Immature natural killer cell (primary cell): ENCODE measurements around the gene CHMP4B. TPM values are rescaled to one million over a fixed set of nuclear protein-coding genes. Genes with fewer than 3 reads are reported as not detected.
"Not testable (repeated sequence)": the region's sequence is repeated elsewhere in the genome, so short reads cannot be mapped to it uniquely, and the experiment has no call there.

Experiments used
- DNase-seq, 3 donors: peaks; one replicate each; pipeline ENCODE4 v3.0.0; 2022; ENCODE audit warnings: mixed read lengths in 1 of 3
- H3K27ac Mint-ChIP-seq, 6 donors: one replicate each; pipeline ENCODE4 v1.8.0; 2020; ENCODE audit warnings: mixed read lengths in 6 of 6, mild to moderate bottlenecking in 5 of 6, inconsistent platforms in 4 of 6, moderate library complexity in 3 of 6
- H3K27me3 Mint-ChIP-seq, 3 donors: one replicate each; pipeline ENCODE4 v1.8.0; 2020 to 2021; ENCODE audit warnings: low read depth in 3 of 3, mild to moderate bottlenecking in 3 of 3, mixed read lengths in 3 of 3, moderate library complexity in 3 of 3, inconsistent platforms in 1 of 3
- H3K36me3 Mint-ChIP-seq, 3 donors: one replicate each; pipeline ENCODE4 v1.8.0; 2020; ENCODE audit warnings: mixed read lengths in 3 of 3, inconsistent platforms in 2 of 3, mild to moderate bottlenecking in 2 of 3
- H3K4me1 Mint-ChIP-seq, 2 donors: one replicate each; pipeline ENCODE4 v1.8.0; 2020; ENCODE audit warnings: inconsistent platforms in 2 of 2, mild to moderate bottlenecking in 2 of 2, mixed read lengths in 2 of 2, moderate library complexity in 1 of 2
- H3K4me3 Mint-ChIP-seq, 5 donors: one replicate each; pipeline ENCODE4 v1.8.0; 2020; ENCODE audit warnings: mild to moderate bottlenecking in 5 of 5, mixed read lengths in 5 of 5, inconsistent platforms in 3 of 5, moderate library complexity in 3 of 5
- H3K9me3 Mint-ChIP-seq, 6 donors: one replicate each; pipeline ENCODE4 v1.8.0; 2020; ENCODE audit warnings: mild to moderate bottlenecking in 6 of 6, mixed read lengths in 6 of 6, inconsistent platforms in 4 of 6, moderate library complexity in 3 of 6
- polyA plus RNA-seq, 3 donors: library from polyadenylated mRNA; unstranded; fragments of 300-500 nt; fragmentation: Illumina TruSeq; gene quantifications; one replicate each; pipeline ENCODE4 v1.2.3, GENCODE V29; 2021

CHMP4B gene
- polyA plus RNA-seq, 3 donors from 2014 or later, result 1.3 to 8.1 (median 3.7) TPM

GRCh38 chr20:33792598-33792989, 18.6 kb upstream of the CHMP4B start:
- H3K27ac Mint-ChIP-seq, H3K27me3 Mint-ChIP-seq, DNase-seq, H3K4me1 Mint-ChIP-seq, H3K4me3 Mint-ChIP-seq, H3K9me3 Mint-ChIP-seq: not testable (repeated sequence)
- H3K36me3 Mint-ChIP-seq, result peaks cover 5 to 11% (median 10%) of the 10 kb centered on the region in 3 donors

DNA sequence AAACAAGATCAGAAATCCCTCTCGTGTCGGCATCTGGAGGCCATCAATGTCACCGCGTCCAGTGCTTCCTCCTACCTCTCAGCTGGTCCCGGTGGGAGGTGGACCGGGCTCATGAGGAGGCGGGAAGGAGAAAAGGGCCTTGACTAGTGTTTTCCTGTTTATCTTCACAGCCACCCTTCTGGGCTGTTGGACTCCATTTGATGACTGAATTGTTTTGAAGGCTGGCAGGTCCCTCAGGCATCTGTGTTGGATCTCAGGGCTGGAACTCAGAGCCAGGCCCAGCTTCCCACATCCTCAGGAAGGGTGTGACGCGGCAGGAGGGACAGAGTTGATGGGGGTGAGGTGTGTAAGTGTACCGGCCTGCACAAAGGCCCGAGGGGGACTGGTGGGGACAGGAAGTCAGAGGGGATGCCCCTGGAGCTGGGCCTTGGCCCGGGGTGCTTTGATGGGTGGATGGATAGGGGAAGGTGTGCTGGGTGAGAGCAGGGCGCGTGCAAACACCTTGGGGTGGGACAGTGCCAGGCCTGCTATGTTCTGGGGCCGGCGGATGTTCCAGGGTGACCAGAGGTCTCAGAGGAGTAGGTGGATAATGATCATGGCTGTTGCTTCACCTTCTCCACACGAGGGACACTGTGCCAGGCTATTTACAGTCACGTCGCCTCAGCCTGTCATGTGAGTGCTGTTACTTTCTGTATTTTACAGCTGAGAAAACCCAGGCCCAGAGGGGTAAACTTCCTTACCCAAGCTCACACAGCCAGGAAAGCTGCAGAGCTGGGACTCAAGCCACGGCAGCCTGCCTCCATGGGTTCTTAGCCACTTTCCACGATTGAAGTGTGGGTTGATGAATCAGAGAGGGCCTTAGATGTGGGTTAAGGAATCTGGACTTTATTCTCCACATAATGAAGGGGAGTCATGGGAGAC, 17.9 kb upstream of the CHMP4B start:
- no peaks in the 10 kb centered on the region for H3K9me3 Mint-ChIP-seq
- H3K4me1 Mint-ChIP-seq, result peaks cover 0 to 2% of the 10 kb centered on the region in 2 donors
- H3K27ac Mint-ChIP-seq, result no peak overlapping the region
- H3K27me3 Mint-ChIP-seq, result peaks cover 0 to 2% (median 0%) of the 10 kb centered on the region in 3 donors
- H3K36me3 Mint-ChIP-seq, result peaks cover 5 to 11% (median 10%) of the 10 kb centered on the region in 3 donors
- no peak overlapping the region for H3K4me3 Mint-ChIP-seq
- DNase-seq, result no peak

DNA sequence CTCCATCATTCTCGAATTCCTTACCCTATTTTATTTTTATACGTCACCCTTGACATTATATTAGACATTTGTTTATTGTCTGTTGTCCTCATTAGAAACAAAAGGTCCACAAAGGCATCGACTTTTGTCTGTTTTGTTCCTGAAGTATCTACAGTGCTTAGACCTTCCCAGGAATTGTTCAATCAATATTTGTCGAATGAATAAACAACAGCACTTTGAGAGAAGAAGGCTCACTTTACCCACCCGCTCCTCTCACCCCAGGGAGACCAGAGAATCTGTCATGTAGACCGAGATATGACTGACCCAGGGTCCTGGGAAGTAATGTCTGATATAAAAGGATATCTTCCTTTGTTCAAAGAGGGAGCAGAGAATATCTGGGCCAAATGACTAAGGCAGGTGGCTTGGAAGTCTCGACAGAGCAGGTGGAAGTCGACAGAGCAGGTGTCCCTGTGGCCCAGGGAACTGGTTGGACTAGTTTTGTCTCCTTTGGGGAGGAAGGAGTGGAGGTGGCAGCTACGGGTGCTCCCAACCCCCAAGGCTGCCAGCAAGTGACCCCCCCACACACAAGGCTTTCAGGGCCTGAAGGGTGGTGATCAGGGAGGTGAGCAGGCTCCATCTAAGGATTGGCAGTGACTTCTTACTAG, 14.8 kb upstream of the CHMP4B start:
- Mint-ChIP-seq H3K9me3 (no peaks in the 10 kb centered on the region), H3K4me1 (no peaks in the 10 kb centered on the region), H3K4me3 (no peak overlapping the region), H3K27me3 (peaks cover 0 to 2% (median 0%) of the 10 kb centered on the region in 3 donors), H3K27ac (no peak overlapping the region), H3K36me3 (peaks cover 0 to 3% (median 0%) of the 10 kb centered on the region in 3 donors)
- no peak for DNase-seq

GRCh38 chr20:33796907-33797544, 14.1 kb upstream of the CHMP4B start:
- Mint-ChIP-seq H3K4me1 (no peaks in the 10 kb centered on the region), H3K4me3 (no peak overlapping the region), H3K9me3 (no peaks in the 10 kb centered on the region), H3K27me3 (peaks cover 0 to 2% (median 0%) of the 10 kb centered on the region in 3 donors), H3K36me3 (peaks cover 0 to 2% (median 0%) of the 10 kb centered on the region in 3 donors), H3K27ac (no peak overlapping the region)
- no peak for DNase-seq

- Mint-ChIP-seq H3K9me3 (no peaks in the 10 kb centered on the region), H3K4me1 (no peaks in the 10 kb centered on the region), H3K27me3 (no peaks in the 10 kb centered on the region), H3K4me3 (no peak overlapping the region), H3K36me3 (no peaks in the 10 kb centered on the region), H3K27ac (no peak overlapping the region)
- DNase-seq, result no peak
Measured at GRCh38 chr20:33798444-33798843, 12.7 kb upstream of the CHMP4B start.

GRCh38 chr20:33803921-33804337, 7.2 kb upstream of the CHMP4B start:
- H3K4me3 Mint-ChIP-seq, result no peak overlapping the region
- no peak overlapping the region for H3K27ac Mint-ChIP-seq
- H3K36me3 Mint-ChIP-seq, result no peaks in the 10 kb centered on the region
- H3K27me3 Mint-ChIP-seq, result peaks cover 0 to 1% (median 0%) of the 10 kb centered on the region in 3 donors
- DNase-seq, result no peak
- H3K4me1 Mint-ChIP-seq, result no peaks in the 10 kb centered on the region
- no peaks in the 10 kb centered on the region for H3K9me3 Mint-ChIP-seq

DNA sequence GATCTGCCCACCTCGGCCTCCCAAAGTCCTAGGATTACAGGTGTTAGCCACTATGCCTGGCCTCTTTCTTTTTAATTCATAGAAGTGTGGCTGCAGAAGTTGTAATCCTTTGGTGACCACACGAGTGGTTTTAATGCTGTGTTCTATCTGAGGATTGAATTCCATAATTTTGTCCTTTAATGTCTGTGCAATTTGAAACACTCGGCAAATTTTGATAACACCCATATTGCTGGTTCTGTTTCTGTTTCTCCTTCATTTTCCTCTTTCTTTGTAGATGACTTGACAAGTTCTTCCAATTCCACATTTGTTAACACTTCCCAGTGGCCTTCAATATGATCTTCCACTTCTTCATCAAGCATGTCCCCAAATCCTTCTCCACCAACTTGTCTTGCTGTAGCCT, 2.8 kb upstream of the CHMP4B start:
- no peak overlapping the region for H3K4me3 Mint-ChIP-seq
- no peaks in the 10 kb centered on the region for H3K9me3 Mint-ChIP-seq
- H3K27me3 Mint-ChIP-seq, result peaks cover 0 to 1% (median 1%) of the 10 kb centered on the region in 3 donors

GRCh38 chr20:33810259-33810658, 889 bp upstream of the CHMP4B start:
- H3K4me1 Mint-ChIP-seq, result peaks cover 36 to 41% of the 10 kb centered on the region in 2 donors
- H3K4me3 Mint-ChIP-seq, result peak overlapping the region in 1 of 5 donors; percentile 32
- DNase-seq, result no peak
- H3K27ac Mint-ChIP-seq, result peak overlapping the region in 1 of 6 donors; percentile 64
- no peaks in the 10 kb centered on the region for H3K9me3 Mint-ChIP-seq
- H3K27me3 Mint-ChIP-seq, result peaks cover 0 to 1% (median 0%) of the 10 kb centered on the region in 3 donors
- no peaks in the 10 kb centered on the region for H3K36me3 Mint-ChIP-seq

More for the DNA sequence above, 2.8 kb upstream of the CHMP4B start:
- DNase-seq, result no peak
- Mint-ChIP-seq H3K36me3 (no peaks in the 10 kb centered on the region), H3K27ac (no peak overlapping the region), H3K4me1 (peaks cover 23% of the 10 kb centered on the region in 2 donors)

DNA sequence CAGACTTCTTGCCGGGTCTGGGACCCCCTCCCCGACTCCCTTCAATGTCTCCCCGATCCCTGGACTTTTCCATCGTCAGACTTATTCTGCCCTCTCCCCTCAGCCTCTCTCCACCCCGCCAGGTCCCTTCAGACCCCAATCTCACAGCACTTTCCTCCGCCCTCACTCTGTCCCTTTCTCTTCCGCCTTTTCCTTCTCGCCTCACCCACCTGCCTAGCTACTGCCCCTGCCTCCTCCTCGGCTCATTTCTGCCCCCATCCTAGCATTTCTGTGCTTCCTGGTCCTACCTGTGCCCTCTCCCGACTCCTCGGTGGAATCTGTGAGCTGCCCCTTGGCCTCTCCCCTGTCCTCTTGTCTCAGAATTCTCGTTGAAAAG, 616 bp downstream of the CHMP4B start:
- peak overlapping the region; percentile 89 to 98 (median 90) for H3K27ac Mint-ChIP-seq

GRCh38 chr20:33812152-33812849, 1.2 kb downstream of the CHMP4B start:
- Mint-ChIP-seq H3K9me3 (no peaks in the 10 kb centered on the region), H3K27me3 (peaks cover 0 to 1% (median 0%) of the 10 kb centered on the region in 3 donors), H3K4me3 (peak overlapping the region; percentile 83 to 96 (median 92)), H3K4me1 (peaks cover 42 to 61% of the 10 kb centered on the region in 2 donors), H3K27ac (peak overlapping the region; percentile 89 to 98 (median 90)), H3K36me3 (no peaks in the 10 kb centered on the region)
- DNase-seq, result peak in 1 of 3 donors; percentile 15

More for the DNA sequence above, 616 bp downstream of the CHMP4B start:
- peak; percentile 12 to 32 (median 23) for DNase-seq
- Mint-ChIP-seq H3K27me3 (peaks cover 0 to 1% (median 0%) of the 10 kb centered on the region in 3 donors), H3K9me3 (no peaks in the 10 kb centered on the region), H3K4me1 (peaks cover 42 to 55% of the 10 kb centered on the region in 2 donors), H3K36me3 (no peaks in the 10 kb centered on the region), H3K4me3 (peak overlapping the region; percentile 83 to 96 (median 92))

DNA sequence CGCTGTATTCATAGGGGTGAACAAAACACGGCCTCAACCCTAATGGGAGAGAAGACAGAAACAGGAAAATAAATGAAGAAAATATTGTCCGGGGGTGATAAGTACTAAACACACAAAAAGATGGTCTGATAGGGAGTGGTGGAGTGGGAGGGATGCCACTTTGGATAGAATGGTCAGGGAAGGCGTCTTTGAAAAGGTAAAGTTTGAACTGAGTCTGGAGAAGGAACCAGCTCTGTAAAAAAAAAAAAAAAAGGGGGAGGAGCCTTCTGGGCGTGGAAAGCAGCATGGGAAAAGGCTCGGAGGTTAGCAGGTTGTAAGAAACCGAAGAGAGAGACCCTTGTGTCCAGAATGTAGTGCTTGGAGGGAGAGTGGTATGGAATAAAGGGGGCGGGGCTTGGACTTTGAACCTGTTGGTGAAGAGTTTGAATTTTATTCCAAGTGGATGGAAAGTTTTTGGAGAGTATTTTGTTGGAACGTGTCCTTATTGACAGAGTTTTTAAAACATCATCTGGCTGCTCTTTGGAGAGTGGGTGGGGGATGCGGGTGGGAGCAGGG, 1.8 kb downstream of the CHMP4B start:
- no peaks in the 10 kb centered on the region for H3K9me3 Mint-ChIP-seq
- H3K4me1 Mint-ChIP-seq, result peaks cover 48 to 68% of the 10 kb centered on the region in 2 donors
- H3K27me3 Mint-ChIP-seq, result peaks cover 0 to 1% (median 0%) of the 10 kb centered on the region in 3 donors
- peak overlapping the region; percentile 89 to 98 (median 90) for H3K27ac Mint-ChIP-seq
- DNase-seq, result no peak
- H3K36me3 Mint-ChIP-seq, result no peaks in the 10 kb centered on the region
- H3K4me3 Mint-ChIP-seq, result peak overlapping the region; percentile 83 to 96 (median 92)

- Mint-ChIP-seq H3K36me3 (no peaks in the 10 kb centered on the region), H3K4me1 (peaks cover 58 to 80% of the 10 kb centered on the region in 2 donors), H3K27ac (peak overlapping the region in 4 of 6 donors; percentile 19 to 81 (median 40)), H3K27me3 (peaks cover 0 to 1% (median 0%) of the 10 kb centered on the region in 3 donors), H3K4me3 (peak overlapping the region in 4 of 5 donors; percentile 2 to 95 (median 28)), H3K9me3 (no peaks in the 10 kb centered on the region)
- no peak for DNase-seq
Measured at GRCh38 chr20:33814238-33814712, 3.1 kb downstream of the CHMP4B start.

GRCh38 chr20:33815671-33816070, 4.5 kb downstream of the CHMP4B start:
- Mint-ChIP-seq H3K9me3 (no peaks in the 10 kb centered on the region), H3K4me1 (peaks cover 72 to 93% of the 10 kb centered on the region in 2 donors), H3K27ac (no peak overlapping the region), H3K4me3 (no peak overlapping the region), H3K27me3 (peaks cover 0 to 1% (median 0%) of the 10 kb centered on the region in 3 donors), H3K36me3 (no peaks in the 10 kb centered on the region)
- DNase-seq, result no peak
